Measurements from ENCODE around the gene CFAP68. TPM values are rescaled to one million over a fixed set of nuclear protein-coding genes. Genes with fewer than 3 reads are reported as not detected.
A peak's percentile ranks its signal among the peaks of the same experiment; 100 is the strongest.

CFAP68 gene
- total RNA-seq, 1 donor from 2014 or later = 29.5 TPM

DNA sequence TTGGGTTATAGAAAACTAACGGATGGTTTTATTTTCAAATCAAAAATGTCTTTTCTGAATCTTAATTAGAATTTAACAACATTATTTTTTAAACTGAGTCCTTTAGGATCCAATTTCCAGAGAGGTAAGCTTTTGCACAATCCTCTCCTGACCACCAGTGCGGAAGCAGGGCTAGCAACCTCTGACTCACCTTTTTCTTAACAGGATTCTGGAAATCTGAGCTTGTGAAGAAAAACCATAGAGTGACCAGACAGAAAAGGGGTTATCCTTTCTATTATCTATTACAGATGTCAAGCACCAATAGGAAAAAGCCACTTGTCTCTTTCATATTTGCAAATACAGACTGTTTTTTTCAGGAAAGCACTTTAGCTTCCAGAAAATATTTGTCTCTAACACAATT is 33.3 kb upstream of the CFAP68 start:
- no peak for DNase-seq (ENCODE audit: low read depth)
- no peak for TF ChIP-seq CTCF (conservative IDR thresholded peaks at IDR 0.05; ENCODE audit: low read depth, low read length)
- no peak overlapping the region for H3K4me3 ChIP-seq (ENCODE audit: low read depth, low read length)

DNA sequence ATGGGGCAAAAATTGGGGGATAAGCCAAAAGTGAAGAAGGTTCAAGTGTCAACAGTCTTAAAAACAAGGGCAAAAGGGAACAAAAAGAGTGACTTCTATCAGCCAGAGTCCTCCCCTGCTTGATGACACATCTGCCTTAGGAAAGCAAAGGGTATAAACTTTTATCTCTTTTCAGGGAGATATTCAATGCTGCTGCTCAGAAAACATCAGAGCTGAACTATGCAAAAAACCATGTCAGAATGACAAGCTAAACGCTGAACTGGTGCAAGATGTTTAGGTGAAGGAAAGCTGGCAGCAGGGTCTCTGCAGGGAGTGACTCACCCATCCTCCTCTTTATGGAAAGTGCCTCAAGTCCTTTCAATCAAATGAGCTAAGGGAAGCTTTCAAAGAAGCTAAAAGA is 32.7 kb upstream of the CFAP68 start:
- no peak for TF ChIP-seq CTCF (conservative IDR thresholded peaks at IDR 0.05; ENCODE audit: low read depth, low read length)
- H3K4me3 ChIP-seq (ENCODE audit: low read depth, low read length) = no peak overlapping the region
- DNase-seq (ENCODE audit: low read depth) = no peak

DNA sequence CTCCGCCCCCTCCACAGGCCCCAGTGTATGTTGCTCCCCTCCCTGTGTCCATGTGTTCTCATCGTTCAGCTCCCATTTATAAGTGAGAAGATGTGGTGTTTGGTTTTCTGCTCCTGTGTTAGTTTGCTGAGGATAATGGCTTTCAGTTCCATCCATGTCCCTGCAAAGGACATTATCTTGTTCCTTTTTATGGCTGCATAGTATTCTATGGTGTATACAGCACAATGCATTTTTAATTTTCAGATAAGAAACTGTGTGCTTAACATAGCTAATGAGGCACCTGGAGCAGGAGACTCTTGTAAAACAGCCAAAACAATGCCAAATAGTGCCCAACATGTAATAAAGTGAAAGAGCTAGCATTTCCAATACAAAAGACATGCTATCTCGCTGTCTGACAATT is 29.7 kb upstream of the CFAP68 start:
- no peak overlapping the region for H3K4me3 ChIP-seq (ENCODE audit: low read depth, low read length)
- no peak for TF ChIP-seq CTCF (conservative IDR thresholded peaks at IDR 0.05; ENCODE audit: low read depth, low read length)
- DNase-seq (ENCODE audit: low read depth) = no peak

DNA sequence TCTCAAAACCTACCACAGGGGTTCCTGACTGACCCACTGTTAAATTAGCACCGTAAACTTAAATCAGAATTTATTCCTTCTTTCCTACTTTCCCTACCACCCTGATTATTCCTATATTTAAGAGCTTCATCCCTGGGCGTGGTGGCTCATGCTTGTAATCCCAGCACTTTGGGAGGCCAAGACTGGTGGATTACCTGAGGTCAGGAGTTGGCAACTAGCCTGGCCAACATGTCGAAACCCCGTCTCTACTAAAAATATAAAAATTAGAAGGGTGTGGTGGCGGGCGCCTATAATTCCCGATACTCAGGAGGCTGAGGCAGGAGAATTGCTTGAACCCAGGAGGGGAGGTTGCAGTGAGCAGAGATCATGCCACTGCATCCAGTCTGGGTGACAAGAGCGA is 28.3 kb upstream of the CFAP68 start:
- DNase-seq (ENCODE audit: low read depth) = no peak
- no peak overlapping the region for H3K4me3 ChIP-seq (ENCODE audit: low read depth, low read length)
- TF ChIP-seq CTCF (conservative IDR thresholded peaks at IDR 0.05; ENCODE audit: low read depth, low read length) = no peak

- H3K4me3 ChIP-seq (ENCODE audit: low read depth, low read length) = no peak overlapping the region
- peak; percentile 66 for TF ChIP-seq CTCF (conservative IDR thresholded peaks at IDR 0.05; ENCODE audit: low read depth, low read length)
- DNase-seq (ENCODE audit: low read depth) = no peak
Observed at GRCh38 chr11:111851636-111852035, 27.7 kb upstream of the CFAP68 start.

- no peak for TF ChIP-seq CTCF (conservative IDR thresholded peaks at IDR 0.05; ENCODE audit: low read depth, low read length)
- DNase-seq (ENCODE audit: low read depth) = no peak
Observed at GRCh38 chr11:111852103-111852502, 27.2 kb upstream of the CFAP68 start.

DNA sequence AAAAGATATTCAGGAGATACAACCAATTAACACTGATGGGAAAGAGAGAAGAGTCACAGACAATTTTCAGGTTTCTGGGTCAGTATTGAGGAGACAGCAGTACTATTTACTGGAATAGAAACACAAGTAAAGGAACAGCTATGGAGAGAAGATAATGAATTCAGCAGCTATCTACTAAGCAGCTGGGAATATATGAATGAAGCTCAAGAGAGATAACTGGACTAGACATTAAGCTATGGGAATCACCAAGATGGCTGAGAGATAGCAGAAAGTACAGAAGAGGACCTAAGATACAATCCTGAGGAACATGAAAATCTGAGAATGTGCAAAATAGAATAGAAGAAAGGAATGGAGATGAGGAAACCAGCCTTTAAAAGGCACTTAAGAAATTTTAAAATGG is 23.8 kb upstream of the CFAP68 start:
- TF ChIP-seq CTCF (conservative IDR thresholded peaks at IDR 0.05; ENCODE audit: low read depth, low read length) = no peak
- DNase-seq (ENCODE audit: low read depth) = no peak
- no peak overlapping the region for H3K4me3 ChIP-seq (ENCODE audit: low read depth, low read length)

More at GRCh38 chr11:111852103-111852502, 27.2 kb upstream of the CFAP68 start:
- H3K4me3 ChIP-seq (ENCODE audit: low read depth, low read length) = no peak overlapping the region

Data from epithelial cell of proximal tubule (primary cell).